GM23248 (cell line): ENCODE measurements around the gene PPT1.

ENCODE experiments used
- EZH2 ChIP-seq: fragments of 200-600 bp; sonication (generic); IDR thresholded peaks from 2 replicates; pipeline ENCODE4 v1.6.1; 2018; ENCODE audit warnings: antibody characterized with exemption, mild to moderate bottlenecking; ENCODE audit not compliant: insufficient read depth, poor library complexity, severe bottlenecking
- EZH2phosphoT487 ChIP-seq: fragments of 200-600 bp; sonication (generic); IDR thresholded peaks from 2 replicates; pipeline ENCODE4 v1.6.1; 2018; ENCODE audit warnings: antibody characterized with exemption, moderate library complexity, mild to moderate bottlenecking, low read depth; ENCODE audit not compliant: insufficient read depth

GRCh38 chr1:40075266-40075665, 21.8 kb downstream of the PPT1 start:
- no peak for TF ChIP-seq EZH2
- TF ChIP-seq EZH2phosphoT487, result no peak
